Fibroblast of the aortic adventitia (primary cell): Measurements from ENCODE around the gene TMEM255B. TPM values are rescaled to one million over a fixed set of nuclear protein-coding genes. Genes with fewer than 3 reads are reported as not detected.

Experiments
- DNase-seq: peaks from one replicate; pipeline ENCODE4 v3.0.0-alpha.2; 2010; ENCODE audit warnings: low read depth
- H3K4me3 ChIP-seq: 2 replicates; pipeline ENCODE4 v1.5.1; 2011; ENCODE audit warnings: low read depth, mild to moderate bottlenecking, control low read depth, low read length, moderate library complexity
- CTCF ChIP-seq: IDR thresholded peaks from 2 replicates; pipeline ENCODE4 v1.5.1; 2011; ENCODE audit warnings: mild to moderate bottlenecking, low read length, control low read depth, inconsistent platforms; ENCODE audit not compliant: insufficient read depth
- total RNA-seq: library from RNA; depleted of rRNA; stranded (reverse); fragments of >200 nt; gene quantifications from 2 replicates; pipeline ENCODE4 v1.2.3, GENCODE V29; 2012; ENCODE audit warnings: low replicate concordance

Gene TMEM255B
- total RNA-seq, 1 donor: not detected

- no peak for DNase-seq
- no peak for TF ChIP-seq CTCF
- H3K4me3 ChIP-seq: no peak overlapping the region
These were observed 100.5 kb downstream of the TMEM255B start for GRCh38 chr13:113859311-113860050.

GRCh38 chr13:113860051-113860664 is 101.1 kb downstream of the TMEM255B start:
- no peak for TF ChIP-seq CTCF
- no peak overlapping the region for H3K4me3 ChIP-seq
- peak; percentile 39 for DNase-seq

- no peak overlapping the region for H3K4me3 ChIP-seq
- DNase-seq: no peak
- TF ChIP-seq CTCF: no peak
These were observed 101.8 kb downstream of the TMEM255B start for GRCh38 chr13:113860665-113861432.

GRCh38 chr13:113861433-113862030 is 102.5 kb downstream of the TMEM255B start:
- DNase-seq: no peak
- TF ChIP-seq CTCF: no peak
- peak overlapping the region; percentile 3 for H3K4me3 ChIP-seq

- TF ChIP-seq CTCF: no peak
- peak overlapping the region; percentile 67 for H3K4me3 ChIP-seq
- peak; percentile 30 for DNase-seq
These were observed 103.3 kb downstream of the TMEM255B start for GRCh38 chr13:113862191-113862930.

GRCh38 chr13:113862931-113863523 is 104.0 kb downstream of the TMEM255B start:
- TF ChIP-seq CTCF: peak; percentile 37
- DNase-seq: peak; percentile 41
- H3K4me3 ChIP-seq: peak overlapping the region; percentile 67
